A673 (cell line): ENCODE results near the gene CABLES1.

Experiments
- CTCF ChIP-seq: fragments of 300-800, 200-600 bp; sonication (generic); conservative IDR thresholded peaks from 2 replicates; pipeline ENCODE4 v1.5.1; 2017; ENCODE audit warnings: low read depth, mild to moderate bottlenecking, antibody characterized with exemption, low read length, moderate library complexity, mixed read lengths
- EZH2 ChIP-seq: fragments of 200-600 bp; sonication (generic); IDR thresholded peaks from 2 replicates; pipeline ENCODE4 v1.6.1; 2017; ENCODE audit warnings: borderline replicate concordance, low read depth, mild to moderate bottlenecking, mixed read lengths, antibody characterized with exemption, low read length; ENCODE audit not compliant: poor library complexity, severe bottlenecking

- TF ChIP-seq CTCF = no peak
- no peak for TF ChIP-seq EZH2
Measured at GRCh38 chr18:23172591-23173380, 37.5 kb downstream of the CABLES1 start.
